H1 (cell line): Measurements from ENCODE around the gene LTBP4. TPM values are rescaled to one million over a fixed set of nuclear protein-coding genes. Genes with fewer than 3 reads are reported as not detected.

Experiments
- CHD1 ChIP-seq: IDR thresholded peaks from 2 replicates; pipeline ENCODE4 v1.6.1; 2012; ENCODE audit warnings: low read depth, low read length, improper control_type of control experiment
- E2F6 ChIP-seq: IDR thresholded peaks from 2 replicates; pipeline ENCODE4 v1.6.1; 2012; ENCODE audit warnings: inconsistent platforms
- GTF2F1 ChIP-seq: IDR thresholded peaks from 2 replicates; pipeline ENCODE4 v1.6.1; 2012; ENCODE audit warnings: low read depth, low read length, improper control_type of control experiment, borderline replicate concordance
- HDAC6 ChIP-seq: IDR thresholded peaks from one replicate; pipeline ENCODE4 v1.7.1; 2012; ENCODE audit warnings: low read depth, mild to moderate bottlenecking, inconsistent platforms, low read length, moderate library complexity
- KDM4A ChIP-seq: IDR thresholded peaks from one replicate; pipeline ENCODE4 v1.7.1; 2012; ENCODE audit warnings: low read depth, mild to moderate bottlenecking, moderate library complexity, low read length, inconsistent platforms; ENCODE audit not compliant: severe bottlenecking
- polyA plus RNA-seq, 7 experiments: library from polyadenylated mRNA; depleted of rRNA in 3 of 7; stranded (reverse) in 5 of 7; unstranded in 2 of 7; fragments of >200 nt in 5 of 7; fragments of 200-250 nt in 2 of 7; gene quantifications; 1 replicate in 5 of 7; 2 replicates in 1 of 7; 4 replicates in 1 of 7; pipeline versions ENCODE4 v1.2.1 to v1.2.3, GENCODE V29; 2011 to 2013; ENCODE audit warnings: missing spikeins in 2 of 7, mixed read lengths in 2 of 7
- total RNA-seq: library from RNA; stranded (reverse); fragmentation: NEBNext Ultra II Directional; extraction: Animal tissue kit (Norgen Biotek cat#: 25700); gene quantifications from 2 replicates; pipeline ENCODE4 v1.2.1, GENCODE V29; 2021

The LTBP4 gene
- total and polyA plus RNA-seq, 2 of the 8 experiments (the other 6 are each of a cell fraction or from before 2014, with no cell fraction given): 54.5 to 77.1 TPM

GRCh38 chr19:40596608-40597328 is 4.4 kb upstream of the LTBP4 start (continued):
- no peak for TF ChIP-seq GTF2F1
- TF ChIP-seq E2F6: peak; percentile 97
- no peak for TF ChIP-seq HDAC6
- TF ChIP-seq KDM4A: peak; percentile 2
- TF ChIP-seq CHD1: no peak
